Naive thymus-derived CD4-positive, alpha-beta T cell (primary cell): Measurements from ENCODE around the gene PMFBP1. TPM values are rescaled to one million over a fixed set of nuclear protein-coding genes. Genes with fewer than 3 reads are reported as not detected.

ENCODE experiments used
- ATAC-seq: fragments of 150-1000 bp; cut with Tn5 transposase; 2 replicates; pipeline ENCODE4 v1.10.0; 2021; ENCODE audit warnings: mild to moderate bottlenecking, moderate library complexity
- CTCF ChIA-PET: fragments of 350-600 bp; sonication (Branson Sonifier 250); formaldehyde crosslinking; loops from one replicate; lab custom pipeline; 2021; ENCODE audit warnings: antibody characterized with exemption; lab: Charles Lee
- POLR2A ChIA-PET: fragments of 350-600 bp; sonication (Branson Sonifier 250); formaldehyde crosslinking; loops from one replicate; lab custom pipeline; 2021; ENCODE audit warnings: antibody characterized with exemption, inconsistent platforms; lab: Charles Lee
- DNase-seq, 9 donors: peaks; one replicate each; pipeline versions ENCODE4 v3.0.0 to v3.0.0-alpha.2; 2020 to 2022; ENCODE audit warnings: mixed read lengths in 1 of 9
- H3K27ac ChIP-seq: one replicate; pipeline ENCODE4 v1.7.0; 2013; ENCODE audit warnings: mild to moderate bottlenecking, low read depth, low read length, moderate library complexity
- H3K27me3 ChIP-seq, 2 donors: one replicate each; pipeline ENCODE4 v1.7.0; 2013; ENCODE audit warnings: low read length in 2 of 2, mild to moderate bottlenecking in 2 of 2, moderate library complexity in 2 of 2; ENCODE audit not compliant: control insufficient read depth in 2 of 2, insufficient read depth in 2 of 2
- H3K36me3 ChIP-seq, 3 experiments: 1 replicate in 2 of 3; 2 replicates in 1 of 3; pipeline ENCODE4 v1.7.0; 2013; ENCODE audit warnings: low read length in 3 of 3, mild to moderate bottlenecking in 3 of 3, moderate library complexity in 1 of 3; ENCODE audit not compliant: insufficient read depth in 3 of 3, control insufficient read depth in 2 of 3
- H3K4me1 ChIP-seq, 2 donors: one replicate each; pipeline ENCODE4 v1.7.0; 2013; ENCODE audit warnings: low read length in 2 of 2, mild to moderate bottlenecking in 2 of 2, moderate library complexity in 1 of 2; ENCODE audit not compliant: control insufficient read depth in 2 of 2, insufficient read depth in 2 of 2
- H3K4me3 ChIP-seq: 2 replicates; pipeline ENCODE4 v1.7.0; 2013; ENCODE audit warnings: mild to moderate bottlenecking, low read length
- H3K9me3 ChIP-seq, 3 experiments: 1 replicate in 2 of 3; 2 replicates in 1 of 3; pipeline ENCODE4 v1.7.0; 2013; ENCODE audit warnings: low read length in 3 of 3; ENCODE audit not compliant: control insufficient read depth in 2 of 3
- H3K27ac Mint-ChIP-seq, 9 donors: one replicate each; pipeline ENCODE4 v1.8.0; 2020 to 2022; ENCODE audit warnings: mixed read lengths in 9 of 9, mild to moderate bottlenecking in 8 of 9, moderate library complexity in 5 of 9, inconsistent platforms in 2 of 9
- H3K27me3 Mint-ChIP-seq, 5 donors: one replicate each; pipeline ENCODE4 v1.8.0; 2021 to 2022; ENCODE audit warnings: mixed read lengths in 5 of 5, mild to moderate bottlenecking in 1 of 5
- H3K36me3 Mint-ChIP-seq, 5 donors: one replicate each; pipeline ENCODE4 v1.8.0; 2020 to 2022; ENCODE audit warnings: mixed read lengths in 5 of 5, mild to moderate bottlenecking in 3 of 5, inconsistent platforms in 1 of 5
- H3K4me1 Mint-ChIP-seq, 7 donors: one replicate each; pipeline ENCODE4 v1.8.0; 2020 to 2022; ENCODE audit warnings: mixed read lengths in 7 of 7, mild to moderate bottlenecking in 3 of 7, inconsistent platforms in 1 of 7
- H3K4me3 Mint-ChIP-seq, 10 donors: one replicate each; pipeline ENCODE4 v1.8.0; 2020 to 2022; ENCODE audit warnings: mild to moderate bottlenecking in 10 of 10, mixed read lengths in 10 of 10, moderate library complexity in 6 of 10, inconsistent platforms in 2 of 10
- H3K9me3 Mint-ChIP-seq, 11 donors: one replicate each; pipeline ENCODE4 v1.8.0; 2020 to 2022; ENCODE audit warnings: mixed read lengths in 11 of 11, mild to moderate bottlenecking in 4 of 11, inconsistent platforms in 1 of 11, moderate library complexity in 1 of 11
- intact Hi-C, 2 donors: fragments of 100-400 bp; cut with micrococcal nuclease; formaldehyde crosslinking; loops; one replicate each; pipeline ENCODE4 v1.15.1; 2023
- polyA plus RNA-seq, 2 donors: library from polyadenylated mRNA; unstranded; fragments of 300-500 nt; fragmentation: Illumina TruSeq; gene quantifications; one replicate each; pipeline ENCODE4 v1.2.3, GENCODE V29; 2021
- total RNA-seq, 6 experiments: library from RNA in 5 of 6; stranded (reverse) in 5 of 6; gene quantifications; 1 replicate in 5 of 6; 2 replicates in 1 of 6; pipeline ENCODE4 v1.2.3 and lab custom pipeline; 2021 to 2026

The PMFBP1 gene
- total and polyA plus RNA-seq, 7 experiments from 2014 or later, result 0.12 to 2.0 (median 1.2) TPM; not detected in 1

DNA sequence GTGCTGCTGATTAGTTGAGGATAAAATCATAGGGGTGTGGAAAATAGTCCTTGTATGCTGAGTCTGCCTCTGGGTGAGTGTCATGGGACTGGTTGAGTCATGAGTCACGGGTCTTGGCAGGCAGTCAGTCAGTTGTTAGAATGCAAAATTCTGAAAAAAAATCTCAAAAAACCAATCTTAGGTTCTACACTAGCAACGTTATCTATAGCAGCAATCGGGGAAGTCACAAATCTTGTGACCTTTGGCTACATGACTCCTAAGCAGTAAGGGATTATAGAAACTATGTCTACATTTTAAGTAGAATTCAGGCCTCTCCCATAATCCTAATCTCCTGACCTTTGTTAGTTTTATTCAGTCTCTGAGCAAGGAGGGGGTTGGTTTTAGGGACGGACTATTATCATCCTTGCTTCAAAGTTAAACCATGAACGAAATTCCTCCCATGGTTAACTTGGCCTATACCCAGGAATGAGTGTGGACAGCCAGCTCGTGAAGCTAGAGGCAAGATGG is 18.0 kb upstream of the PMFBP1 start:
- H3K4me3 Mint-ChIP-seq, result no peak overlapping the region
- no peak for DNase-seq

DNA sequence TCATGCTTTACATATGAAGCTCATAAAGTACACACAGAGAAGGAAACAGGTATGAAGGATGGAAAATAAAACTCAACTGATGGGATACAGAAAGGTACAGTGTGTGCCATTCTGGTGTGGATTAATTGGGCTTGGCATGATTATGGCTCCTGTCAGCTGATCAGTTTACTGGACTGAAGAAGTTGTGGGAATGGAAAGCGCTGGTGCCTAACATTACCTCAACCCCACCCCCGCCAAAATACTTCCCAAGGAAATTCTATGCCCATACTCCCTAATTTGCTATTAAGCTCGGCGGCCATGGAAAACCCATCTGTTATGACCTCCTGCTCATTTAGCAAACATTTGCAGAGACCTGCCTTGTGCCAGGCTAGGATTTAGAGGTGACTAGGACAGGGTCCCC is 16.6 kb upstream of the PMFBP1 start:
- no peak overlapping the region for H3K4me3 Mint-ChIP-seq
- ChIA-PET POLR2A (no interaction called here), CTCF (no interaction called here)
- peaks cover 0 to 5% (median 0%) of the 10 kb centered on the region in 5 donors for H3K27me3 Mint-ChIP-seq
- Histone ChIP-seq H3K9me3 (no peaks in the 10 kb centered on the region), H3K36me3 (no peaks in the 10 kb centered on the region), H3K27me3 (no peaks in the 10 kb centered on the region), H3K4me3 (no peak overlapping the region), H3K27ac (no peak overlapping the region), H3K4me1 (no peaks in the 10 kb centered on the region)
- no peaks in the 10 kb centered on the region for H3K9me3 Mint-ChIP-seq
- no peaks in the 10 kb centered on the region for H3K4me1 Mint-ChIP-seq
- intact Hi-C loops, result no loop called here
- H3K27ac Mint-ChIP-seq, result no peak overlapping the region
- ATAC-seq (no peak), DNase-seq (no peak)
- no peaks in the 10 kb centered on the region for H3K36me3 Mint-ChIP-seq

More for the DNA sequence above, 18.0 kb upstream of the PMFBP1 start:
- peak; percentile 56 for ATAC-seq
- Mint-ChIP-seq H3K27me3 (peaks cover 0 to 5% (median 0%) of the 10 kb centered on the region in 5 donors), H3K4me1 (no peaks in the 10 kb centered on the region), H3K36me3 (no peaks in the 10 kb centered on the region), H3K9me3 (no peaks in the 10 kb centered on the region), H3K27ac (no peak overlapping the region)
- H3K36me3 ChIP-seq, result no peaks in the 10 kb centered on the region
- CTCF ChIA-PET, result no interaction called here
- no peaks in the 10 kb centered on the region for H3K9me3 ChIP-seq
- H3K4me3 ChIP-seq, result no peak overlapping the region
- no peaks in the 10 kb centered on the region for H3K4me1 ChIP-seq
- H3K27me3 ChIP-seq, result no peaks in the 10 kb centered on the region
- POLR2A ChIA-PET, result no interaction called here
- intact Hi-C loops, result no loop called here
- no peak overlapping the region for H3K27ac ChIP-seq

DNA sequence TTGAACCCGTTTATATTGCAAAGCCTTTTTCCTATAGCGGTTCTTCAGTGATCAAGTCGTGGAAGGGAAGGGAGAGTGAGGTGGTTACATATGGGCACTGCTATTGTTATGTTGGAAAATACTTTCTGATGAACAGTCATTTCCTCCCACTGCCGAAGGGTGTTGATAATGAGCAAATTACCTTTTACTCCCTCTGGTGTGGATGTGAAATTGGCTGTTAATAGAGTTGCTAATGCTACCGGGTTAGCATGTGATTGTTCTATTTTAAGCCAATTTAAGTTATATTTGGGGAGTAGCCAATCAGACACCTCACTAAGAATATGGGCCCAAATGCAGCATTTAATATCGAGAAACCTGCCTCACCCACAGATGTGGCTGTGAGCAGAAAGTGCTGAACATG is 15.6 kb upstream of the PMFBP1 start:
- no peaks in the 10 kb centered on the region for H3K36me3 ChIP-seq
- Mint-ChIP-seq H3K27me3 (peaks cover 0 to 5% (median 0%) of the 10 kb centered on the region in 5 donors), H3K4me1 (no peaks in the 10 kb centered on the region), H3K9me3 (no peaks in the 10 kb centered on the region), H3K4me3 (no peak overlapping the region), H3K27ac (no peak overlapping the region), H3K36me3 (no peaks in the 10 kb centered on the region)
- H3K27me3 ChIP-seq, result no peaks in the 10 kb centered on the region
- ChIA-PET CTCF (no interaction called here), POLR2A (no interaction called here)
- ATAC-seq, result no peak
- intact Hi-C loops, result no loop called here
- no peak overlapping the region for H3K27ac ChIP-seq
- no peak for DNase-seq
- no peaks in the 10 kb centered on the region for H3K4me1 ChIP-seq
- no peaks in the 10 kb centered on the region for H3K9me3 ChIP-seq
- H3K4me3 ChIP-seq, result no peak overlapping the region

DNA sequence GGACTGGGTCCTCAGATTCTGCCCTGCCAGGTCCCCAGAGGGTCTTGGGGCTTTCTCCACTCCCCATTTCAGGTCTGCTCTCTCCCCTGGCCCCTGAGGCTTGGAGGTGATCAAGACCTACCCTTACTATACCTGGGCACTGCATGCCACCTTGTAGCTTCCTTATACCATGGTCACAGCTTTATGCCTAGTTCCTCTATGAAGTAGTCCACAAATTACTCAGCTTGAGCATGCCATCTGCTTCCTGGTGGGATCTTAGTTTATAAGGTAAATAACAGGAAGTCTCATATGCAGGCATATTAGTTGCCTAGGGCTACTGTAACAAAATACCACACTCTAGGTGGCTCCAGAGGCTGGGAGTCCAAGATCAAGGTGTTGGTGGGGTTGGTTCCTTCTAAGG is 11.0 kb upstream of the PMFBP1 start:
- intact Hi-C loops, result no loop called here
- DNase-seq (no peak), ATAC-seq (peak; percentile 44)
- H3K4me3 Mint-ChIP-seq, result no peak overlapping the region
- H3K27ac ChIP-seq, result no peak overlapping the region
- ChIA-PET POLR2A (no interaction called here), CTCF (no interaction called here)
- no peaks in the 10 kb centered on the region for H3K9me3 Mint-ChIP-seq
- H3K27me3 Mint-ChIP-seq, result no peaks in the 10 kb centered on the region
- H3K4me3 ChIP-seq, result no peak overlapping the region
- no peak overlapping the region for H3K27ac Mint-ChIP-seq
- no peaks in the 10 kb centered on the region for H3K36me3 ChIP-seq
- H3K36me3 Mint-ChIP-seq, result no peaks in the 10 kb centered on the region
- H3K4me1 Mint-ChIP-seq, result no peaks in the 10 kb centered on the region
- H3K4me1 ChIP-seq, result no peaks in the 10 kb centered on the region
- no peaks in the 10 kb centered on the region for H3K27me3 ChIP-seq
- H3K9me3 ChIP-seq, result no peaks in the 10 kb centered on the region

DNA sequence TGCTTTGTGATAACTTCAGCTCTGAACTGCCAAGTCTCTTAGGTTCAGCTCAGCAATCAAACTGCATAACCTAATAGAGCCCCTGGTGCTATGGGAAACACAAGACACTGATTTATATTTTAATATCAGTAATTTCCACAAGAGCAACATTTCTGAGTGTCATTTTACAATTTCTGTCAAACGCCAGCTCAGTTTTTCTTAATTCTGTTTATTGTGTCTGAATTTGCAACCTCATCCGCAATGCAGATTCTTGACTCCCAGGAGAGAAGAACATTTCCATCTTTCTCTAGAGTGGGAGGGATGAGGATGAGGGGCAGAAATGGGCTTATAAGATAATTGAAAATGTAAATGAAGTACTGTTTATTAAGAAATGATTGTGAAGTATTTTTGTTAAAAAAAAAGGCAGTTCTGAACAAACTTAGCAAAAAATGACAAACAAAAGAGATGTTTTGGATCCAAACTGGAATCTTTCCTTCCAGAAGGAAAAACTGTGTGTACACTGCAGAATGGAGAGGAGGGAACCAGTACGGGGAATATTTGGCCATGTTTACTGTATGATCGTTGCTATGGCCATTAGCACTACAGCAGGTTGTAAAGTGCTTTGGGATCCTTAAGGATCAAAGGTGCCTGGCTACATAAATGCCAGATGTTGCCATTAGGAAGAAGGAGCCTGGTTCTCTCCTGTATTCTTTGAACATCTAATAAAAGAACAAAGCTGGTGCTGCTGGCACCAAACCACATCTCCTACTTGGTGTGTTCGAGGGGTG is 7.4 kb upstream of the PMFBP1 start:
- Mint-ChIP-seq H3K9me3 (peaks cover 0 to 7% (median 0%) of the 10 kb centered on the region in 11 donors), H3K4me1 (peaks cover 0 to 4% (median 0%) of the 10 kb centered on the region in 7 donors), H3K36me3 (no peaks in the 10 kb centered on the region), H3K27me3 (peaks cover 0 to 16% (median 4%) of the 10 kb centered on the region in 5 donors), H3K27ac (no peak overlapping the region), H3K4me3 (no peak overlapping the region)
- no peaks in the 10 kb centered on the region for H3K4me1 ChIP-seq
- H3K27ac ChIP-seq, result no peak overlapping the region
- H3K36me3 ChIP-seq, result no peaks in the 10 kb centered on the region
- no peak for DNase-seq
- no peaks in the 10 kb centered on the region for H3K27me3 ChIP-seq
- ChIA-PET CTCF (no interaction called here), POLR2A (no interaction called here)
- H3K9me3 ChIP-seq, result no peaks in the 10 kb centered on the region
- intact Hi-C loops, result no loop called here
- no peak overlapping the region for H3K4me3 ChIP-seq
- ATAC-seq, result no peak

DNA sequence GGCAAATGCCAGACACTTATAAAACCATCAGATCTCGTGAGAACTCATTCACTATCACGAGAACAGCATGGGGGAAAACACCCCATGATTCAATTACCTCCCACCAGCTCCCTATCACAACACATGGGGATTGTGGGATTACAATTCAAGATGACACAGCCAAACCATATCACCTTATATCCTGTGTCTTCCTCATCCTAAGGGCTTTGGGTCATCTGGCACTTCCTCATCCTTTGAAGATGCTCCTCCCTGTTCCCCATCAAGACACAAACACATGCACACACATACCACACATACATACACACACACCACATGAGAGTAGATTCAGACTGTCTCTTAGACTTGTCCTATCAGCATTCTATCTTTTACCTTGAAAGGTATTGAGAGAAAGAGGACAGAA is 2.8 kb upstream of the PMFBP1 start:
- H3K27me3 ChIP-seq, result no peaks in the 10 kb centered on the region
- peaks cover 0 to 18% (median 4%) of the 10 kb centered on the region in 5 donors for H3K27me3 Mint-ChIP-seq
- CTCF ChIA-PET, result no interaction called here
- no peak overlapping the region for H3K4me3 ChIP-seq
- H3K9me3 ChIP-seq, result no peaks in the 10 kb centered on the region
- peaks cover 0 to 13% (median 0%) of the 10 kb centered on the region in 11 donors for H3K9me3 Mint-ChIP-seq
- H3K36me3 ChIP-seq, result no peaks in the 10 kb centered on the region
- H3K36me3 Mint-ChIP-seq, result no peaks in the 10 kb centered on the region
- H3K4me1 Mint-ChIP-seq, result peaks cover 0 to 4% (median 0%) of the 10 kb centered on the region in 7 donors
- H3K4me3 Mint-ChIP-seq, result no peak overlapping the region
- DNase-seq (no peak), ATAC-seq (peak; percentile 30)
- no peaks in the 10 kb centered on the region for H3K4me1 ChIP-seq
- H3K27ac ChIP-seq, result no peak overlapping the region
- no peak overlapping the region for H3K27ac Mint-ChIP-seq
- intact Hi-C loops, result no loop called here
- POLR2A ChIA-PET, result no interaction called here

DNA sequence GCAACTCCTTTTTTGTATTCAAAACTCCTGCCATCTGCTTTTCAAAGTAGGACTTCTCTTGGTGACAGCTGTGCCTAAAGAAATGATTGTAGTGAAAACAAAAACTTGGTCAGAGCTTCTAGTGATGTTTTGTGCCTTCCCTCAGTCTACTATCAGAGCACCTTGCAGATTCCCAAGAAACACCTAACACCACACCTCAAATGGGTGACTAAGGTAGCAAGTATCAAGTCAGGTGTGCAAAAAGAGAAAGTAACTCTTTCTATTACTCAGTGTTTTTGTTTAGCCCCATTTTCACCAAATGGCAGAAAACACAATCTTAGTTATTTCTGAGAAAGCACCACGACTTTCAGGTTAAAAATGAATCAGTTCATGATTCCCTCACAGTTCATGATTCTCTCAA is 2.0 kb upstream of the PMFBP1 start:
- CTCF ChIA-PET, result no interaction called here
- H3K9me3 ChIP-seq, result no peaks in the 10 kb centered on the region
- H3K36me3 Mint-ChIP-seq, result no peaks in the 10 kb centered on the region
- intact Hi-C loops, result no loop called here
- H3K27ac ChIP-seq, result no peak overlapping the region
- no peak for DNase-seq
- no peak for ATAC-seq
- H3K27me3 Mint-ChIP-seq, result peaks cover 0 to 18% (median 4%) of the 10 kb centered on the region in 5 donors
- H3K4me3 ChIP-seq, result no peak overlapping the region
- POLR2A ChIA-PET, result no interaction called here
- H3K4me1 Mint-ChIP-seq, result peaks cover 0 to 4% (median 0%) of the 10 kb centered on the region in 7 donors
- no peak overlapping the region for H3K27ac Mint-ChIP-seq
- H3K27me3 ChIP-seq, result no peaks in the 10 kb centered on the region
- peaks cover 0 to 13% (median 0%) of the 10 kb centered on the region in 11 donors for H3K9me3 Mint-ChIP-seq
- no peak overlapping the region for H3K4me3 Mint-ChIP-seq
- no peaks in the 10 kb centered on the region for H3K4me1 ChIP-seq
- H3K36me3 ChIP-seq, result no peaks in the 10 kb centered on the region
